MM.1S (cell line): ENCODE results near the gene IER2.

ENCODE experiments used
- EZH2phosphoT487 ChIP-seq: fragments of 300-600 bp; sonication (generic); IDR thresholded peaks from 2 replicates; pipeline ENCODE4 v1.6.1; 2018; ENCODE audit warnings: antibody characterized with exemption, low read length
- TF ChIP-seq, protein P1 (sequence below): fragments of 300-600 bp; sonication (generic); IDR thresholded peaks from 2 replicates; pipeline ENCODE4 v1.5.1; 2016; ENCODE audit warnings: antibody characterized with exemption, low read length, mixed read lengths

DNA sequence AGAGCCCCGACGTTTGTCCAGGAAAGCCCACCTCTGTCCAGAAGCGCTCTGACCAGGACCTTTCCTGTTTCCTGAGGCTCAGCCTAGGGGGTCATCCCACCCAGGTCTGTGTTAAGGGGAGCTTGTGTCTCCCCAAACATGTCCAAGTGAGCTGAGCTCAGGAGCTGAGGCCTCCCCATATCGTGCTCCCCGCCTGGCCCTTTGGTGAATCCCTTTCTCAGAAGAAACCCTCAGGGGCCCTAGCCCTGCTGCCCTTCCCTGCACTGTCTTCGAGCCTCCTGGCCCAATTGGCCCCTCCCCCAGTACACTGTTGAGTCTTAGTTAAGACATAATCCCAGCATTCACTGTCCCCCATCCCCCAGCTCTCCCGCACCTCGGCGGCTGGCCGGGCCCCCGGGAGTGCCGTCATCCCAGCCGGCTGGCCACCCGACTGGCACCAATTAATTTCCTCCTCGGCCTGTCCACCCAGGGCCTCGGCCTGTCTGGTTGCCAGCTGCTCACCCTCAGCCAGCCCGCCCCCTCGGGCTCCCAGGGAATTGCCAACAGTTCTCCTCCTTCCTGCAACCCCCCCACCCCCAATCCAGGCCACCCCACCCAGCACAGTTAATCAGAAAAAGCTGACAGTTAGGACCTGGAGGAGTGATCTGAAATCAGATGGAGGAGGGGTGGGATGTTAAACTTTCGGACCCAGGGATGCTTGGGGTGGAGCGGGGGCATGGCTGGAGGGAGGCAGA, 13.6 kb downstream of the IER2 start:
- TF ChIP-seq, protein P1, sequence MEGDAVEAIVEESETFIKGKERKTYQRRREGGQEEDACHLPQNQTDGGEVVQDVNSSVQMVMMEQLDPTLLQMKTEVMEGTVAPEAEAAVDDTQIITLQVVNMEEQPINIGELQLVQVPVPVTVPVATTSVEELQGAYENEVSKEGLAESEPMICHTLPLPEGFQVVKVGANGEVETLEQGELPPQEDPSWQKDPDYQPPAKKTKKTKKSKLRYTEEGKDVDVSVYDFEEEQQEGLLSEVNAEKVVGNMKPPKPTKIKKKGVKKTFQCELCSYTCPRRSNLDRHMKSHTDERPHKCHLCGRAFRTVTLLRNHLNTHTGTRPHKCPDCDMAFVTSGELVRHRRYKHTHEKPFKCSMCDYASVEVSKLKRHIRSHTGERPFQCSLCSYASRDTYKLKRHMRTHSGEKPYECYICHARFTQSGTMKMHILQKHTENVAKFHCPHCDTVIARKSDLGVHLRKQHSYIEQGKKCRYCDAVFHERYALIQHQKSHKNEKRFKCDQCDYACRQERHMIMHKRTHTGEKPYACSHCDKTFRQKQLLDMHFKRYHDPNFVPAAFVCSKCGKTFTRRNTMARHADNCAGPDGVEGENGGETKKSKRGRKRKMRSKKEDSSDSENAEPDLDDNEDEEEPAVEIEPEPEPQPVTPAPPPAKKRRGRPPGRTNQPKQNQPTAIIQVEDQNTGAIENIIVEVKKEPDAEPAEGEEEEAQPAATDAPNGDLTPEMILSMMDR, result no peak
- TF ChIP-seq EZH2phosphoT487, result no peak
